Measurements from ENCODE around the gene RNASE3. TPM values are rescaled to one million over a fixed set of nuclear protein-coding genes. Genes with fewer than 3 reads are reported as not detected.

The RNASE3 gene
- not detected in 2 replicates for total RNA-seq

GRCh38 chr14:20891126-20891825 is at the start of gene RNASE3:
Gene RNASE3 (plus strand): TSS chr14:20891385. CDS start chr14:20891687, 302 bp downstream.

Other genes starting within 250 kb of the RNASE3 start
- gene OR6S1, start 249.7 kb upstream of the RNASE3 start, total RNA-seq = not detected in 2 replicates
- gene RNASE4, start 206.8 kb upstream of the RNASE3 start, total RNA-seq = 4.1 and 6.8 TPM in 2 replicates
- 3.6 and 5.5 TPM in 2 replicates for gene ANG, start 202.6 kb upstream of the RNASE3 start, total RNA-seq
- not detected in 2 replicates for gene EDDM3A, start 145.5 kb upstream of the RNASE3 start, total RNA-seq
- gene EDDM3B, start 123.0 kb upstream of the RNASE3 start, total RNA-seq = not detected in 2 replicates
- gene RNASE6, start 110.1 kb upstream of the RNASE3 start, total RNA-seq = under 0.01 and 0.61 TPM in 2 replicates
- 33.5 and 51.7 TPM in 2 replicates for gene RNASE1, start 88.5 kb upstream of the RNASE3 start, total RNA-seq
- gene RNASE2, start 64.1 kb downstream of the RNASE3 start, total RNA-seq = not detected in 2 replicates
- 41.6 and 42.6 TPM in 2 replicates for gene METTL17, start 98.6 kb downstream of the RNASE3 start, total RNA-seq
- not detected in 2 replicates for gene SLC39A2, start 107.9 kb downstream of the RNASE3 start, total RNA-seq
- gene NDRG2, start 133.7 kb downstream of the RNASE3 start, total RNA-seq = 0.32 TPM in 1 of 2 replicates, not detected in the other
- gene TPPP2, start 138.8 kb downstream of the RNASE3 start, total RNA-seq = not detected in 2 replicates
- not detected in 2 replicates for gene RNASE13, start 143.4 kb downstream of the RNASE3 start, total RNA-seq
- gene RNASE7, start 151.0 kb downstream of the RNASE3 start, total RNA-seq = not detected in 2 replicates
- not detected in 2 replicates for gene RNASE8, start 166.4 kb downstream of the RNASE3 start, total RNA-seq
- 7.8 and 8.7 TPM in 2 replicates for gene ARHGEF40, start 178.9 kb downstream of the RNASE3 start, total RNA-seq
- gene ZNF219, start 207.3 kb downstream of the RNASE3 start, total RNA-seq = 2.3 and 3.8 TPM in 2 replicates
- gene TMEM253, start 209.7 kb downstream of the RNASE3 start, total RNA-seq = not detected in 2 replicates